HG02610 (cell line): ENCODE measurements around the gene PRKN.

Source experiments
- ATAC-seq: cut with Tn5 transposase; IDR thresholded peaks from one replicate; pipeline ENCODE4 v1.9.1; 2021; ENCODE audit warnings: mild to moderate bottlenecking, moderate library complexity; ENCODE audit not compliant: unreplicated experiment

The PRKN gene

DNA sequence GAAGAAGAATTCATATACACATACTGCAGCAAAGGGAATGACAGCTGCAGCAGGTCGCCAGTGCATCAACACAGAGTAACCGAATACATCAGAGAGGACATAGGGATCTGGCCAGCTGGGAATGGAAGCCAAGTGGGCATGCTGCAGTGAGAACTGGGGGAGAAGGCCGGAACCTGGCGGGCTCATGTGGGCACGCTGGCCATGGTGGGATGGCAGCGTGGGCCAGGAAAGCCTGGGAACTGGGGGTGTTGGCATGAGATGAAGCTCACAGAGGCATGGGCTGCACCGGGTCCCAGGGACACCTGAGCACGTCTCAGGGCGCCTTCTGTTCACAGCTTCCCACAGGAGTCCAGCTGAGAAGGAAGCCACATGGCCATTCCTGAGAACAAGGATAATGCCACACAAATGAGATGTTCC lies 1314.2 kb downstream of the PRKN start:
- ATAC-seq: no peak

DNA sequence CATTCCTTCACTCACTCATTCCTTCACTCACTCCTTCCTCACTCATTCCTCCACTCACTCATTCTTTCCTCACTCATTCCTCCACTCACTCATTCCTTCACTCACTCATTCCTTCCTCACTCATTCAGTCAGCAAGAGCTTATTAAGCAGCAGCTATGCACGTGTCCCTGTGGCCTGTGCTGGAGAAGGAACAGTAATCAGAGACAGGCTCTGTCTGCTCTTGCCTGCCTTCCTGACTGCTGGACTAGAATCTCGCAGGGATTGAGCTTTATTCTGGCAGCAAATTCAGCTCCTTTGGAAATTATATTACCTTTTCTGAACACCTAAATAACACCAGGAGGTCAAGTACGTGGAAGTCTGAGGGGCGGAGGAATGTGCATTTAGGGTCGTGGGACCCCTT lies 1314.8 kb downstream of the PRKN start:
- ATAC-seq: no peak

DNA sequence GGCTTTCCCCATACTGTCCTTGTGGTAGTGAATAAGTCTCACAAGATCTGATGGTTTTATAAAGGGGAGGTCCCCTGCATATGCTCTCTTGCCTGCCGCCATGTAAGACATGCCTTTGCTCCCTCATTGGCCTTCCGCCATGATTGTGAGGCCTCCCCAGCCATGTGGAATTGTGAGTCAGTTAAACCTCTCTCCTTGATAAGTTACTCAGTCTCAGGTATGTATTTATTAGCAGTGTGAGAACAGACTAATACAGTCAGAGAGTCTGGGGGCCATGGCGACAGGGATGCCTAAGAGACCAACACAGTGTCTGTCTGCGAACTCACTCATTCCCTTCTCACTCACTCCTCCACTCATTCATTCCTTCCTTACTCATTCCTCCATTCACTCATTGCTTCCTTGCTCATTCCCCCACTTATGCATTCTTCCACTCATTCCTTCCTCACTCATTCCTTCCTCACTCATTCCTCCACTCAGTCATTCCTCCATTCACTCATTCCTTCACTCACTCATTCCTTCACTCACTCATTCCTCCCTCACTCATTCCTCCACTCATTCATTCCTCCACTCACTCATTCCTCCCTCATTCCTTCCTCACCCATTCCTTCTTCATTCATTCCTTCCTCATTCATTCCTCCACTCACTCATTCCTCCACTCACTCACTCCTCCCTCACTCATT lies 1316.2 kb downstream of the PRKN start:
- ATAC-seq: no peak

DNA sequence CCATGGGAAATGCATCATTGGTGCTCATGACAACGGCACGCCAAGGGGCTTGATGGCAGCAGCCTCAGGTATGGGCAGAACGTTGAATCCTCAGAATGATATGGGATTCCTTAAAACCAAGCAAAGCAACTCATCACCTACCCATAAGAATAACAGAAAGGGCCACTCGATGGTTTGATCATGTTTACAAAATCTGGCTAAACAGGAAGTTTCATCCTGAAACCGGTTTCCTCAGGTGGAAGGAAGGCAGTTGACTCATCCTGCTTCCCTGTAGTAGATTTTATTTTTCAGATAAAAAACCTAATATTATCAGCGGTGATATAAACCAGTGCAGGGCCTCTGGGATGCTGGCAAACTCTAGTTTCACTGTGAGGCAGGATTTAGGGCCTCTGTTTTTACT lies 1316.8 kb downstream of the PRKN start:
- no peak for ATAC-seq

DNA sequence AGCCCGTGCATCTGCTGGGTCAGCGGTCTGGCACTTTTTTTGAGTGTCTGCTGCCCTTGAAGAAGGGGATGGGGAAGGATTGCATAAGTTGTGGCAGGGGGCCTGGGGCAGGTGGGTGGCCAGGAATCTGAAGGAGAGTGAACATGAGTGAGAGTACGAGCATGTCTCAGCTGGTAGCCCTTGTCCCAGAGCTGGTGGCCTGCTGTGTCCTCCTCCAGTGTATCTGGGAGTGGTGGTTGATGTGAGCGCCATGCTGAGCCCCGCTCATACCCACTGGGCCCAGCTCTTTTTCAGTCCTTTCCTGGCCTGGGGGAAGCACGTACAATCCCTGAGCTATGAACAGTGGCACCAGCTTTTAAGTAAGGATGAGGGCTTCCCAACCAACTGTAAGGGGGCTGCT lies 1317.5 kb downstream of the PRKN start:
- ATAC-seq: no peak

DNA sequence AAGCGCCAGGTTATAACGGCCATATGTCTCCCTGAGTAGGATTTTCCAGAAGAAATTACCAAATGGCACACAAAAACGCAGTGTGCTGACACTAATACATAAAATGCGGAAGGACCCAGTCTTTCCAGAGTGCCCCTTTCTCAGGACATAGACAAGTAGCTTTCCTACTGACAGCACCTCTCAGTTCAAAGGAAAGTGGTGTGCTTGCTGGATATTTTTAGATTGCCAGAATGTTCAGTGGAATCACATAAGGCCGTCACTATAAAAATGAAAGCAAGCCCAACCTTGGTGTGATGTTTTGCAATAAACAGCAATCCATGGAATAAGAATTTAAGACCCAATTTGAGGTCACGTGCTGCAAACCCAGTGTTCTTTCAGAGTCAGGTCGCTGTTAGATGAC lies 1318.2 kb downstream of the PRKN start:
- no peak for ATAC-seq

DNA sequence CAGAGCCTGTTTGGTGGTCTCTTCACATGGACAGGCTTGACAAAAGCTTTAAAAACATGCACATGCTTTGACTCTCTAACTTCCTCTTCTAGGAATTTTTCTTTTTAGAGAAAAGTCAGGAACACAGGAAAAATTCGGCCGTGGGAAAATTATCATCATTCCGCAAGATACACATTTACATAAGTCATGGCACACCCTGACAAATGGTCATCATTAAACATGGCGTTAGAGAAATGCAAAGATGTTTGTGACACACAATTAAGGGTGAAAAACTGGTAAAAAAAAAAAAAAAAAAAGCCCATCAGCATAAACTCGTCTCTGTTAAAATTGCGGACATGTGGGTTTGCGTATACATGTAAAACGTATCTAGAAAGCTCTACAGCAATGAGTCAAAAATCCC lies 1319.5 kb downstream of the PRKN start:
- ATAC-seq: no peak

DNA sequence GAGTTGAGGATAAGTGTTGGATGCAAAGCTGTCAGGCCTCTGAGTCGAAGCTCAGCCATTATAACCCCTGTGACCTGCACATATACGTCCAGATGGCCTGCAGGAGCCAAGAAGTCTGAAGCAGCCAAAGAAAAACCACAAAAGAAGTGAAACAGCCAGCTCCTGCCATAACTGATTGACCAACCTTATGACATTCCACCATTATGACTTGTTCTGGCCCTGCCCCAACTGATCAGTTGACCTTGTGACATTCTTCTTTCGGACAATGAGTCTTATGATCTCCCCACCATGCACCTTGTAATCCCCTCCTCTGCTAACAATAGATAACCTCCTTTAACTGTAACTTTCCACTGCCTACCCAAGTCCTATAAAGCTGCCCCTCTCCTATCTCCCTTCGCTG lies 1320.0 kb downstream of the PRKN start:
- ATAC-seq: no peak

DNA sequence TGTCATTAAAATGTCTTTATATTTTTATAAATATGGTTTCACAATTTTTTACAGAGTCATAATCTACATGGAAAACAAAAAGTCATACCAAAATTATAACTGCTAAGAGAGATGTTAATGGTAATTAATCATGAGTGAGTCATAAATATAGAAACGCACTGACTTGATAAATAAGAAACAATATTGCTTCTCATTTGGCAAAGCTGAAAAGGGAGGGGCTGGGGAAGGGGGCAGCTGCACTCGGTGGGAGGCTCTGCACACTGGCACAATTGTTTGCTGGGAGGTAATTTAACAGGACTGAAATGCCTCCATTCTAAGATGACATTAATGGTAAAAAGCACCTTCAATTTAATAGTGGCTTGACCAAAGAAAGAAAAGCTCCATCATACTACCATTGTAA lies 1320.5 kb downstream of the PRKN start:
- ATAC-seq: no peak

DNA sequence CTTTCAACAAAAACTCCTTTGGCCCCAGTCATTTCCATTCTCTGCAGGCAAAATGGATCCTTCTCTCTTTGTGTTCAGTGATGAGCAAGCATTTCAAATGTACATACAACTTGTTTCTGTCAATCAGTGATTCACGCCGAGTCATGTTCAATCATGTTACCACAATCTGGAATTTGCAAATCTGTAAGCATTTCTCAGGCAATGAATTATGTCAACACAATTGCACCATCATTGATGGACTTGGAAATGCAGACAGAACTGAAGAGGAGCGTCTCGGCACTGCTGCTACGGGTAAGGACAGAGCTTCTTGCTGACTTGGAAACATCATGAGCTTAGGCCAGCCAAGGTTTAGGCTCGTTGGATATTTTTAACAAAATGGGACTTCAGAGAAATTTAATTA lies 1320.9 kb downstream of the PRKN start:
- ATAC-seq: no peak

DNA sequence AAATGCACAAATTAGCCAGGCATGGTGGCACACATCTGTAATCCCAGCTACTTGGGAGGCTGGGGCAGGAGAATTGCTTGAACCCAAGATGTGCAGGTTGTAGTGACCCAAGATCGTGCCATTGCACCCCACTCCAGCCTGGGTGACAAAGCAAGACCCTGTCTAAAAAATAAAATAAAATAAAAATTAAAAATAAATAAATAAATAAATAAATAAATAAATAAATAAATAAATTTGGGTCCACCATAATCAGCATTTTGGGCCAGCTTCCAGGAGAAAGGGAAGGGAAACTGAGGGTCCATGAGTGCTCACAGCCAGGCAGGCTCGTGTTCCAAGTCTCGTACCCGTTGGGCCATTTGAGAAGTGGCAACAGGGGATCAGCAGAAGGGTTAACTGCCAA lies 1322.1 kb downstream of the PRKN start:
- ATAC-seq: no peak

DNA sequence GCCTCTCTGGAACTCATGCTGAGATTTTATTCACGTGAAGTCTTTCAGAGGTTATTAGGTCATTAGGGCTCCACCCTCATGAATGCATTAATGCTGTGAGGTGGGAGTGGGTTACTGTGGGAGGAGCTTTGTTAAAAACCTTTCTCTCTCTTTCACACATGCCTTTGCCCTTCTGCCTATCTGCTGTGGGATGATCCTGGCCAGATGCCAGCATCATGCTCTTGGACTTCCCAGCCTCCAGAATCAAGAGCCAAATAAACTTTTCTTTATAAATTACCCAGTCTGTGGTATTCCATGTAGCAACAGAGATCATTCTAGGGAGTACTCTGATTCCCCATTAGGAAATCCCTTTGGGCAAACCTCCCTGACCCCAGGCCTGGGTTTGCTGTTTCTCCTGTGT lies 1323.8 kb downstream of the PRKN start:
- ATAC-seq: no peak

DNA sequence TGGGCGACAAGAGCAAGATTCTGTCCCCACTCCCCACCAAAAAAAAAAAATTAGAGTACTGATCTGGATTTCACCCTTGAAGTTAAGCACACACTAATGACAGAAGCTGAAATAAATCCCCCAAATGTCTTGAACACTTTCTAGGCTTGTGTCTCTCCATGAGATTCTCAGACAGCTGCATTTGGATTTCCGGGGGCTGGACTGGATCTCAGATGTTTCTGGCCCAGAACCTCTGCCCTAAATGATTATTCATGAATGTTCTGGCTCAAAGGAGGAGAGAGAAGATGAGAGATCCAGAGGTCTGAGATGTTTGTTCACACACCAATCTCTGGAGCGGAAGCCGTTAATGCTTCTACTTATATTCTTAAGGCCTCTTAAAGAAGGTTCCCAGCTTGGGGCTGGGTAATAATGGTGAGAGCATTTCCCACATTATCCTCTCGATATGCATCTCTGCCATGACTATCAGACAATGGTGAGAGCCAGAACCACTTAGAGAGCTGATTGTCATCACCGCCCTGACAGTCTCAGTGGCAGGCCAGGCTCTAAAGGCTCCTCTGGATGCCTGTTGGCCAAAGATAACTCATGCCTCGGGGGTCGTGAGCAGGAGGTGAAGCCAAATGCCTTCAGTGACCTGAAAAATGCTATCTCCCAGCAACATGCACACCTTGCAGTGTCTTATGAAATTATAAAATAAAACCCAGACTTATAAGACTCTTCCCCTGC lies 1325.8 kb downstream of the PRKN start:
- ATAC-seq: no peak

DNA sequence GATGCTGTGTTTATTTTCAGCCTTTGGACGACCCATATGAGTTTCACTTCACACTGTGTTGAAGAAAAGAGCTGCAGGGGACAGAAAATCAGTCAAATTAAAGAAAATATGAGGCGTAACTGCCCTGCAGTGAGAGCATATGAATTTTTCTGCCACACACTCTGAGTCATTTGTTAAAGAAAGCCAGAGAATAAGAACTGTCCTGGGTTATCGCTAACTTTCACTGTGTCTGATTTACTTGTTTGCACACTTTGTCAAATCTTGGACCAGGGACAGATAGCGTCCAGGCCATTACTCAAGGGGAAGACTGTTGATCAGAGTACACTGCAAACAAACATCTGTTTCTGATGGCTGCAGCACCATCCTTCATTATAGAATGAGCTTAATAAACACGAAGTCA lies 1326.9 kb downstream of the PRKN start:
- ATAC-seq: no peak

DNA sequence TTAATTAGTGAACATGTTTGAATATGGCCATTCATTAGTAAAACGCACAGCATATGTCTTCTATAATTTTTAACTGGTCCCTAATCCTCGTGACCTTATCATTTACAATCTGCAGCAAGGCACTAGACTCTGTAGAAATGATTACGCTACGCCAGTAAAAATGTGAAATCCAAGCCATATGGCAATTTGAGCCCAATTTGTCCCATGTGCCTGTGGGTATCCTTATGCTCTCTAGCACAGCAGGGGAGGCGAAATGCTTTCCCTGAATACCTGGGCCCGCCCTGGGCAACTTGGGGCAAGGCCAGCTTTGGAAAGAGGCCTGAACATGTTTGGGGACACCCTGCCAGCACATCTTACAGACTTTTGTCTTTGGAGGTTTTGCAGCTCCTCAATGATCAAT lies 1331.0 kb downstream of the PRKN start:
- no peak for ATAC-seq

DNA sequence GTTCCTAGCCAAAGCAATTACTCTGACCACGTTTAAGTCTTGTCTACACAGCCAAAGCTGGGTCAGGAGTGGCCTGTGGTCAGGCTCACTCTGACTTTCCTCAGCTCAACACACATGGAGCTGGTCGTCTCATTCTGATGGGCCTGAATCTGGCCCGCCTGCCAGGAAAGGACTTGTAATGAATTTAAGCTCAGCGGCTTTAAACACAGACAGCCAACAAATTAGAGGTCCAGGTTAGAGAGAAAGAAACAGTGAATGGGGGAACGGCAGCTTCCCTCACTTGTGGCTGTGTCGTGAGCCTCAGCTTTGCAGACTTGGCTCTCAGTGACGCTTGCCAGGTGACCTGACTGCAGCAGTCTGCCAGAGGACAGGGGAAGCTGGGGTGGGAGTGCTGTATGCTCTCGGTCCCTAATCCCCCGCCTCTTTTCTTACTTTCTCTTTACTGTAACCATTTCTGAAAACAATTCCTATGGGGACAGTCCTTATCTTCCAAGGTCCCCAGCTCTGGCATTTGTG lies 1331.8 kb downstream of the PRKN start:
- no peak for ATAC-seq

DNA sequence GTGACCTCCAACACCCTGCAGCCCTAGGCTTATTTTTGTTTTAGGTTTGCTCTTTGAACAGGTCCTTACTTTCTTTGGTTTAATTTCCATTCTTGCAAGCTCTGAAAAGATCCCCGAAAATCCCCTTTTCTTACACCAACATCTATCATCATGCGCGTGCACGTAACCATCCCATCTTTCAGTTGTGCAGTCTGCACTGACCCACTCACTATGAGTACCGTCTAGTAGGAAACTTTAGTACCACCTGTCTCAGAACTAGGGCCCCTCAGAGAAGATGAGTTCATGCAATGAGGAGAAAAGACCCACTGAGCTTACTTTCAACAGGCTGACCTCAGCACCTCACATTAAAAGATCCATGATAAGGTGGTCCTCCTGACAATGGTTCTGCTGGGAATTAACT lies 1333.1 kb downstream of the PRKN start:
- no peak for ATAC-seq

DNA sequence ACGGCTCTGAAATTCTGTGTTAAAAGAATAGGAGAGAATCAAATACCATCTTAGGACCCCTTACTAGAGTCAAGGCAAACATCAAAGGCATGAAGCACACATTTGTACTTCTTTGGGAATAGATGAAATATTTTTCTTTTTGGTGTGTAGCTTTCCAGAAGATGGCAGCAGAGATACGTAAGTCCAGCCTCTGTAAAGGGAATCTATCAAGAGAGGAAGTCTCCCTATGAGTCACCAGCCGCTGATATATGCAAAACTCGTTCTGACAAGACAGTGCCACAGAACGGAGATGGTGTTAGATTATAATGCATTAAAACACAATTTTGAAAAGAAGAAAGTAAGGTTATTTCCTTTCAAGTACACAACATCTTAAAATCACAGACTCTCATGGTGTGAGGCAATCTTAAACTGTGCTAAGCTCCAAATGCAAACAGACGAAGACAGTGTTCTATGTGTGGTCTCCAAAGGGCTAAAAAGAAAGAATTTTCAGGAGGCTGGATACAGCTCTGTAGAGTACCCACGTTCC lies 1333.7 kb downstream of the PRKN start:
- ATAC-seq: peak; percentile 100

DNA sequence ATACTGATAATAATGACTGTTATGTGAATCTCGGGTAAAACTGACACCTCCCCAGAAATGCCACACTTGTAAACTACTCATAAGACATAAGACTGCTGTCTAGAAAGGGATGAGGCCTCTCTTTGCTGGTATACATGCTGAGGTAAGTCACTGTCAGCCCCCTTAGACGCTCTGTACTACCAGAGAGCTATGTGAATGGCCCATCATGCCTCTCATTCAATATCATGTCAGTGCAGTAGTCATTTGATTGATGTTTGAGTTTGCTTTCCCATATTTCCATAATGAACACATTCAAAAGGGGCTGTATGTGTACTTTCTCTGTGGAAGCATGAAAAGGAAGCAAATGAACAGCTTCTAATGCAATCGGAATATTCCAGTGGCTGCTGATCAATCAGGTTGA lies 1334.3 kb downstream of the PRKN start:
- ATAC-seq: no peak

DNA sequence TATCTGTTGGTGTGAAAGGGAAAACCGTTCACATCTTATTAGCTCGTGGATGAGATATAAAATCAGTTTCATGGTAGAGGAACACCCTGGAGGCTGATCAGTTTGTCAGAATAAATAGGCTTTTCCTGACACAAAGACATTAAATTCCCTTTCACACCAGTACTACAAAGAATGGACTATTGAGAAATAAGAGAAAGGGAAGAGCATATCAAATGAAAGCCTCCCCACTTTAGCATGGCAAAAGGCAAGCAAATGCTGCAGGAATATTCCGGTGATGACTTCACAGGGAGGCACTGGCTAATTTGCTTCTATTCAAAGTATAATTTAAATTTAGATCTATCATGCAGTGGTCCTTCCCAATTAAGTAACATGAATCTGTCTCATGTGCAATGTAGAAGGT lies 1337.8 kb downstream of the PRKN start:
- no peak for ATAC-seq

DNA sequence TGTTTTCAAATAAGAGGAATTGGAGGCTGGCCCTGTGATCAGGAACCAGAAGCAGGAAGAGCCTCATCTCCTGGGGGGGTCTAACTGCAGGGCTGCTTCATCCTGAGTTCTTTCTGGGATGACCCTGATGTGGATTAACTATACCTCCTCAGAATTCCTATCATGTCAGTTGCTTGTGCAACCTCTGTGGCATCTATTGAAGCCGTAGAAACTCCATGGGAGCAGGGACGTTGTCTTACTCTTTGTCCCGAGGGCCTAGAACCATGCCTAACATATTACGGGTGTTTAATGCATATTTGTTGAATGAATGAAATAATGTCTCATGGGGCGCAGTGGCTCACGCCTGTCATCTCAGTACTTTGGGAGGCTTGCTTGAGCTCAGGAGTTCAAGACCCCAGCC lies 1343.6 kb downstream of the PRKN start:
- ATAC-seq: no peak

DNA sequence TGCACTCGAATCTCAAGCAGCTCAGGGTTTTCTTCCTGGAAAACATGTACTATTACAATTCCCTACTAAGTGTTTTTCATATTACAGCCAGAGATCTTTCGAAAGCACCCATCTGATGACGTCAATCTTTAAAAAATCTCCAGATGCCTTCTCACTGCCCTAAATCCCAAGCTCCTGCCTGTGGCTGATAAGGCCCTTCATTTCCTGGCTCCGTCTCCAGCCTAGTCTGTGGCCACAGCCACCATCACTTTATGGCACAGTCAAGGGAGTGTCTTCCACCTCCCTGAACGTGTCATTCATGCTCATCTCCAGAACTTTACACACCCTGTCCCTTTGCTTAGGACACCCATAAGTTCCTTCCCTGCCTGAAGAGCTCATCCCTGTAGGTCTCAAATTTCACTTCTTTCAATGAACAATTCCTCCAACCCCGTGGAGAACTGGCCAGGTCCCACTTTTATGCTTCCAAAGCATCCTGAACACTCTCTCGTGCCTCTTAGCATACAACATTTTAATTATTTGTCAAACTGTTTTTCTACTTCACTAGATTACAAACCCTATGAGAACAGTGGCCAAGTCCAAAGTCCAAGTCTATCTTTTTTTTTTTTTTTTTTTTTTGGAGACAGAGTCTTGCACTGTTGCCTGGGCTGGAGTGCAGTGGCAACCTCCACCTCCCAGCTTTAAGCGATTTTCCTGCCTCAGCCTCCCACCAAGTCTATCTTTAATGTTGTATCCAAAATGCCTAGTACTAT lies 1347.6 kb downstream of the PRKN start:
- no peak for ATAC-seq
